Liver (tissue), 9 donors: ENCODE measurements around the gene ALX4. TPM values are rescaled to one million over a fixed set of nuclear protein-coding genes. Genes with fewer than 3 reads are reported as not detected.

Experiments used
- DNase-seq: peaks from one replicate; pipeline ENCODE4 v3.0.0-alpha.2; 2017; ENCODE audit warnings: low spot score
- H3K27ac ChIP-seq, 2 donors: one replicate each; pipeline ENCODE4 v1.7.0; 2013; ENCODE audit warnings: inconsistent platforms in 2 of 2, low read length in 2 of 2, control low read depth in 1 of 2, low read depth in 1 of 2, mild to moderate bottlenecking in 1 of 2
- H3K27me3 ChIP-seq, 4 donors: one replicate each; pipeline versions ENCODE4 v1.6.1 to v1.7.0; 2013; ENCODE audit warnings: low read length in 3 of 4, inconsistent platforms in 1 of 4, mild to moderate bottlenecking in 1 of 4, moderate library complexity in 1 of 4; ENCODE audit not compliant: control insufficient read depth in 4 of 4, insufficient read depth in 4 of 4
- H3K36me3 ChIP-seq, 4 donors: one replicate each; pipeline versions ENCODE4 v1.6.1 to v1.7.0; 2013; ENCODE audit warnings: low read length in 3 of 4, mild to moderate bottlenecking in 3 of 4, low read depth in 1 of 4, moderate library complexity in 1 of 4; ENCODE audit not compliant: control insufficient read depth in 4 of 4, insufficient read depth in 3 of 4
- H3K4me1 ChIP-seq, 4 donors: one replicate each; pipeline versions ENCODE4 v1.6.1 to v1.7.0; 2013; ENCODE audit warnings: low read length in 3 of 4, mild to moderate bottlenecking in 3 of 4, moderate library complexity in 1 of 4; ENCODE audit not compliant: control insufficient read depth in 4 of 4, insufficient read depth in 4 of 4
- H3K4me3 ChIP-seq, 3 donors: one replicate each; pipeline versions ENCODE4 v1.6.1 to v1.7.0; 2013; ENCODE audit warnings: low read length in 3 of 3, control low read depth in 1 of 3, low read depth in 1 of 3, mild to moderate bottlenecking in 1 of 3
- H3K9ac ChIP-seq, 2 donors: one replicate each; pipeline ENCODE4 v1.7.0; 2013; ENCODE audit warnings: low read length in 2 of 2, mild to moderate bottlenecking in 2 of 2, moderate library complexity in 2 of 2, control low read depth in 1 of 2, low read depth in 1 of 2
- H3K9me3 ChIP-seq, 4 donors: one replicate each; pipeline versions ENCODE4 v1.6.1 to v1.7.0; 2013; ENCODE audit warnings: low read length in 3 of 4; ENCODE audit not compliant: control insufficient read depth in 4 of 4
- CTCF ChIP-seq: fragments of 150-350 bp; IDR thresholded peaks from 2 replicates; pipeline ENCODE4 v1.5.1; 2017; ENCODE audit warnings: improper control_type of control experiment, low read depth, low read length; ENCODE audit not compliant: missing input control
- EGR1 ChIP-seq, 2 donors: IDR thresholded peaks; 2 replicates each; pipeline ENCODE4 v1.6.1; 2016 to 2018; ENCODE audit warnings: antibody characterized with exemption in 2 of 2, low read depth in 2 of 2
- FOXA1 ChIP-seq: IDR thresholded peaks from 2 replicates; pipeline ENCODE4 v1.6.1; 2016; ENCODE audit warnings: antibody characterized with exemption
- FOXA2 ChIP-seq: IDR thresholded peaks from 2 replicates; pipeline ENCODE4 v1.6.1; 2016; ENCODE audit warnings: antibody characterized with exemption
- GABPA ChIP-seq, 2 donors: IDR thresholded peaks in 1 of 2; conservative IDR thresholded peaks in 1 of 2; 2 replicates each; pipeline ENCODE4 v1.6.1; 2016; ENCODE audit warnings: antibody characterized with exemption in 2 of 2, mild to moderate bottlenecking in 1 of 2, moderate library complexity in 1 of 2
- HNF4A ChIP-seq, 2 donors: conservative IDR thresholded peaks; 2 replicates each; pipeline ENCODE4 v1.6.1; 2016; ENCODE audit warnings: antibody characterized with exemption in 2 of 2, mild to moderate bottlenecking in 2 of 2
- HNF4G ChIP-seq: IDR thresholded peaks from 2 replicates; pipeline ENCODE4 v1.6.1; 2016; ENCODE audit warnings: antibody characterized with exemption
- JUND ChIP-seq, 2 donors: IDR thresholded peaks; 2 replicates each; pipeline ENCODE4 v1.6.1; 2016; ENCODE audit warnings: antibody characterized with exemption in 2 of 2
- MAX ChIP-seq: IDR thresholded peaks from 2 replicates; pipeline ENCODE4 v1.6.1; 2016; ENCODE audit warnings: antibody characterized with exemption
- NR2F2 ChIP-seq: IDR thresholded peaks from 2 replicates; pipeline ENCODE4 v1.6.1; 2016; ENCODE audit warnings: antibody characterized with exemption
- RAD21 ChIP-seq, 2 donors: IDR thresholded peaks; 2 replicates each; pipeline ENCODE4 v1.6.1; 2016; ENCODE audit warnings: antibody characterized with exemption in 2 of 2, mild to moderate bottlenecking in 2 of 2
- REST ChIP-seq: IDR thresholded peaks from 2 replicates; pipeline ENCODE4 v1.6.1; 2016; ENCODE audit warnings: antibody characterized with exemption, mild to moderate bottlenecking
- SP1 ChIP-seq: IDR thresholded peaks from 2 replicates; pipeline ENCODE4 v1.6.1; 2018; ENCODE audit warnings: antibody characterized with exemption, mild to moderate bottlenecking
- TAF1 ChIP-seq: conservative IDR thresholded peaks from 2 replicates; pipeline ENCODE4 v1.6.1; 2016; ENCODE audit warnings: antibody characterized with exemption, mild to moderate bottlenecking
- YY1 ChIP-seq: IDR thresholded peaks from 2 replicates; pipeline ENCODE4 v1.6.1; 2016; ENCODE audit warnings: antibody characterized with exemption, mild to moderate bottlenecking
- WGBS: extraction: QIAGEN DNeasy Blood & Tissue Kit; methylation state at CpG from one replicate; pipeline ENCODE4 v1.1.7; 2013; 5-methylcytosine and 5-hydroxymethylcytosine counted together
- polyA plus RNA-seq, 2 donors: library from polyadenylated mRNA; stranded (reverse) in 1 of 2; unstranded in 1 of 2; fragments of 200-250 nt in 1 of 2; fragments of >200 nt in 1 of 2; fragmentation: Nextera tagmentation in 1 of 2; extraction: Ambion mirVana in 1 of 2; gene quantifications; one replicate each; pipeline versions ENCODE4 v1.2.1 to v1.2.3, GENCODE V29; 2013 to 2015
- total RNA-seq, 2 donors: library from RNA; depleted of rRNA; stranded (reverse); fragments of >200 nt; gene quantifications; one replicate each; pipeline ENCODE4 v1.2.3, GENCODE V29; 2014
- donor health status: healthy.
- donor health status: healthy.
- donor health status: healthy.
- donor health status: healthy.
- donor health status: healthy.

Gene ALX4
- total and polyA plus RNA-seq, 4 donors: not detected

GRCh38 chr11:44340656-44341055 is 30.7 kb upstream of the ALX4 start:
- Histone ChIP-seq H3K27ac (no peak overlapping the region), H3K9me3 (no peaks in the 10 kb centered on the region), H3K27me3 (peaks cover 0 to 17% (median 8%) of the 10 kb centered on the region in 4 donors), H3K36me3 (no peaks in the 10 kb centered on the region), H3K4me1 (no peaks in the 10 kb centered on the region), H3K9ac (no peak overlapping the region), H3K4me3 (no peak overlapping the region)
- 82% methylated on average over 5 of the region's 5 CpGs for WGBS
- DNase-seq: no peak
- TF ChIP-seq EGR1 (IDR thresholded peaks at IDR 0.05; ENCODE audit: low read depth in 2 of 2) (no peak), TAF1 (no peak), CTCF (no peak), FOXA2 (no peak), GABPA (IDR thresholded peaks at IDR 0.05 in 1 of 2, conservative IDR thresholded peaks at IDR 0.05 in 1 of 2) (no peak), HNF4G (no peak), YY1 (no peak), HNF4A (conservative IDR thresholded peaks at IDR 0.05) (no peak), RAD21 (IDR thresholded peaks at IDR 0.05) (no peak)

- no peak for DNase-seq
- Histone ChIP-seq H3K27ac (no peak overlapping the region), H3K4me1 (no peaks in the 10 kb centered on the region), H3K4me3 (no peak overlapping the region), H3K27me3 (peaks cover 0 to 23% (median 10%) of the 10 kb centered on the region in 4 donors), H3K9ac (no peak overlapping the region), H3K9me3 (no peaks in the 10 kb centered on the region), H3K36me3 (no peaks in the 10 kb centered on the region)
- TF ChIP-seq FOXA1: no peak
- no peak for TF ChIP-seq HNF4G
- WGBS: 83% methylated on average over 4 of the region's 4 CpGs
These were observed 29.6 kb upstream of the ALX4 start for GRCh38 chr11:44339530-44339883.

- no peak overlapping the region for H3K4me3 ChIP-seq
- no peak overlapping the region for H3K9ac ChIP-seq
- no peaks in the 10 kb centered on the region for H3K4me1 ChIP-seq
- peaks cover 0 to 27% (median 12%) of the 10 kb centered on the region in 4 donors for H3K27me3 ChIP-seq
- no peaks in the 10 kb centered on the region for H3K36me3 ChIP-seq
- no peaks in the 10 kb centered on the region for H3K9me3 ChIP-seq
- WGBS: 69% methylated on average over 16 of the region's 16 CpGs
- no peak for DNase-seq
- TF ChIP-seq JUND (IDR thresholded peaks at IDR 0.05) (no peak), NR2F2 (no peak), GABPA (IDR thresholded peaks at IDR 0.05 in 1 of 2, conservative IDR thresholded peaks at IDR 0.05 in 1 of 2) (no peak), MAX (no peak), TAF1 (no peak), SP1 (no peak), REST (no peak), RAD21 (IDR thresholded peaks at IDR 0.05) (no peak), CTCF (no peak), HNF4A (conservative IDR thresholded peaks at IDR 0.05) (no peak)
- no peak overlapping the region for H3K27ac ChIP-seq
These were observed 29.0 kb upstream of the ALX4 start for GRCh38 chr11:44338698-44339529.
